ENCODE results near the gene CAMTA1.

The CAMTA1 gene

GRCh38 chr1:6924891-6925290 lies 139.6 kb downstream of the CAMTA1 start:
- TF ChIP-seq OSR1 (CRISPR knock-in tag; IDR thresholded peaks at IDR 0.05), result no peak
- TF ChIP-seq ESRRG (CRISPR knock-in tag; IDR thresholded peaks at IDR 0.05), result no peak
- no peak for TF ChIP-seq PPARA (CRISPR knock-in tag; IDR thresholded peaks at IDR 0.05; ENCODE audit: borderline replicate concordance)
- no peak for TF ChIP-seq TOX (CRISPR knock-in tag; IDR thresholded peaks at IDR 0.05; ENCODE audit: borderline replicate concordance)
- TF ChIP-seq ISL1 (CRISPR knock-in tag; IDR thresholded peaks at IDR 0.05), result no peak
- TF ChIP-seq CREB5 (CRISPR knock-in tag; IDR thresholded peaks at IDR 0.05; ENCODE audit: low read depth), result no peak
- TF ChIP-seq, protein P1, sequence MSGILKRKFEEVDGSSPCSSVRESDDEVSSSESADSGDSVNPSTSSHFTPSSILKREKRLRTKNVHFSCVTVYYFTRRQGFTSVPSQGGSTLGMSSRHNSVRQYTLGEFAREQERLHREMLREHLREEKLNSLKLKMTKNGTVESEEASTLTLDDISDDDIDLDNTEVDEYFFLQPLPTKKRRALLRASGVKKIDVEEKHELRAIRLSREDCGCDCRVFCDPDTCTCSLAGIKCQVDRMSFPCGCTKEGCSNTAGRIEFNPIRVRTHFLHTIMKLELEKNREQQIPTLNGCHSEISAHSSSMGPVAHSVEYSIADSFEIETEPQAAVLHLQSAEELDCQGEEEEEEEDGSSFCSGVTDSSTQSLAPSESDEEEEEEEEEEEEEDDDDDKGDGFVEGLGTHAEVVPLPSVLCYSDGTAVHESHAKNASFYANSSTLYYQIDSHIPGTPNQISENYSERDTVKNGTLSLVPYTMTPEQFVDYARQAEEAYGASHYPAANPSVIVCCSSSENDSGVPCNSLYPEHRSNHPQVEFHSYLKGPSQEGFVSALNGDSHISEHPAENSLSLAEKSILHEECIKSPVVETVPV (CRISPR knock-in tag; IDR thresholded peaks at IDR 0.05), result no peak
- TF ChIP-seq ZNF8 (CRISPR knock-in tag; IDR thresholded peaks at IDR 0.05), result no peak
- no peak for TF ChIP-seq ZFP3 (CRISPR knock-in tag; IDR thresholded peaks at IDR 0.05)
- TF ChIP-seq GLIS3 (CRISPR knock-in tag; IDR thresholded peaks at IDR 0.05), result no peak
- ATAC-seq, result no peak

- no peak for TF ChIP-seq ZFP3 (CRISPR knock-in tag; IDR thresholded peaks at IDR 0.05)
- TF ChIP-seq, protein P1 (CRISPR knock-in tag; IDR thresholded peaks at IDR 0.05), result no peak
- TF ChIP-seq ZFP30 (CRISPR knock-in tag; IDR thresholded peaks at IDR 0.05), result no peak
- no peak for TF ChIP-seq ESRRG (CRISPR knock-in tag; IDR thresholded peaks at IDR 0.05)
- TF ChIP-seq TCF4 (CRISPR knock-in tag; IDR thresholded peaks at IDR 0.05; ENCODE audit: borderline replicate concordance), result no peak
- no peak for TF ChIP-seq OSR1 (CRISPR knock-in tag; IDR thresholded peaks at IDR 0.05)
- TF ChIP-seq ZNF8 (CRISPR knock-in tag; IDR thresholded peaks at IDR 0.05), result no peak
- no peak for TF ChIP-seq ARNTL (CRISPR knock-in tag; IDR thresholded peaks at IDR 0.05; ENCODE audit: borderline replicate concordance, low read depth)
- TF ChIP-seq CREB5 (CRISPR knock-in tag; IDR thresholded peaks at IDR 0.05; ENCODE audit: low read depth), result no peak
- no peak for ATAC-seq
Measured at GRCh38 chr1:6927626-6928025, 142.4 kb downstream of the CAMTA1 start.

DNA sequence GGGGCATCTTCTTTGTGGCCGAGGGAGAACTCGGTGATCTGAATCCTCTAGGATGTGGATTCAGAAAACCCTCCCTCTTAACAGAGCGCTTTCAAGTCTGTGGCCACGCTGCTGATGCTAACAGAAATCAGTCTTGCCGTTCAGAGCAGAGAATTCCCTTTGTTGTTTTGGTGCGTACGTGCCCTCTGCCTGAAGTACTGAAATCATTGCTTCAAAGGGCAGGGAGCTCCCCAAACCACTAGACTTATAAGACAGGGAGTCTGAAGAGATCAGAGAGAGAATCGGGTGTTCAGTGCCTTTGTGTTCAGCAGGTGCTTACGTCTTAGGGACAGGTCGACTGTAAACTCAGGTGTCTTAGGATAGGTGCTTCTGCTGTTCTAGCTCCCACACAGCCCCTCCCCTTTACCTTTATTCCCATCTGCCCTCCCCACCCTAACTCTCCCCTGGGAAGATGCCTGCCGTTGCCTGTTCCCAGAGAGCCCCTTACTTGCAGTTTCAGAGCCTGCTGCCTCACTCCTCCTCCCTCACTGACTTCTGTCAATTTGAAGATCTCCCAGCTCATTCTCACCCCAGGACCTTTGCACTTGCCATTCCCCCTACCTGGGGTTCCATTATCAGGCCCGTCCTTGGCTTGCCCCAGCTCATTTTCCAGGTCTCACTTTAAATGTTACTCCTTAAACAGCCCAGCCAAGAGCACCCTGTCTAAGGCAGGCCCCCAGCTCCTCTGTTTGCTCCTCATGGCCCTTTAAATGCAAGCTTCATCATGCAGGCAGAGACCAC lies 143.0 kb downstream of the CAMTA1 start:
- ATAC-seq, result no peak

GRCh38 chr1:6930732-6931300 lies 145.6 kb downstream of the CAMTA1 start:
- ATAC-seq, result no peak
- TF ChIP-seq PATZ1 (CRISPR knock-in tag; IDR thresholded peaks at IDR 0.05; ENCODE audit: borderline replicate concordance) (no peak), BACH2 (CRISPR knock-in tag; IDR thresholded peaks at IDR 0.05; ENCODE audit: borderline replicate concordance) (no peak), CREB5 (CRISPR knock-in tag; IDR thresholded peaks at IDR 0.05; ENCODE audit: low read depth) (no peak), TCF4 (CRISPR knock-in tag; IDR thresholded peaks at IDR 0.05; ENCODE audit: borderline replicate concordance) (no peak), ZNF8 (CRISPR knock-in tag; IDR thresholded peaks at IDR 0.05) (no peak), PPARA (CRISPR knock-in tag; IDR thresholded peaks at IDR 0.05; ENCODE audit: borderline replicate concordance) (no peak), SNAI2 (CRISPR knock-in tag; IDR thresholded peaks at IDR 0.05) (no peak)
- TF ChIP-seq, protein P2, sequence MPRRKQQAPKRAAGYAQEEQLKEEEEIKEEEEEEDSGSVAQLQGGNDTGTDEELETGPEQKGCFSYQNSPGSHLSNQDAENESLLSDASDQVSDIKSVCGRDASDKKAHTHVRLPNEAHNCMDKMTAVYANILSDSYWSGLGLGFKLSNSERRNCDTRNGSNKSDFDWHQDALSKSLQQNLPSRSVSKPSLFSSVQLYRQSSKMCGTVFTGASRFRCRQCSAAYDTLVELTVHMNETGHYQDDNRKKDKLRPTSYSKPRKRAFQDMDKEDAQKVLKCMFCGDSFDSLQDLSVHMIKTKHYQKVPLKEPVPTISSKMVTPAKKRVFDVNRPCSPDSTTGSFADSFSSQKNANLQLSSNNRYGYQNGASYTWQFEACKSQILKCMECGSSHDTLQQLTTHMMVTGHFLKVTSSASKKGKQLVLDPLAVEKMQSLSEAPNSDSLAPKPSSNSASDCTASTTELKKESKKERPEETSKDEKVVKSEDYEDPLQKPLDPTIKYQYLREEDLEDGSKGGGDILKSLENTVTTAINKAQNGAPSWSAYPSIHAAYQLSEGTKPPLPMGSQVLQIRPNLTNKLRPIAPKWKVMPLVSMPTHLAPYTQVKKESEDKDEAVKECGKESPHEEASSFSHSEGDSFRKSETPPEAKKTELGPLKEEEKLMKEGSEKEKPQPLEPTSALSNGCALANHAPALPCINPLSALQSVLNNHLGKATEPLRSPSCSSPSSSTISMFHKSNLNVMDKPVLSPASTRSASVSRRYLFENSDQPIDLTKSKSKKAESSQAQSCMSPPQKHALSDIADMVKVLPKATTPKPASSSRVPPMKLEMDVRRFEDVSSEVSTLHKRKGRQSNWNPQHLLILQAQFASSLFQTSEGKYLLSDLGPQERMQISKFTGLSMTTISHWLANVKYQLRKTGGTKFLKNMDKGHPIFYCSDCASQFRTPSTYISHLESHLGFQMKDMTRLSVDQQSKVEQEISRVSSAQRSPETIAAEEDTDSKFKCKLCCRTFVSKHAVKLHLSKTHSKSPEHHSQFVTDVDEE (CRISPR knock-in tag; IDR thresholded peaks at IDR 0.05), result no peak

More for the DNA sequence above, 143.0 kb downstream of the CAMTA1 start:
- TF ChIP-seq POU6F1 (CRISPR knock-in tag; IDR thresholded peaks at IDR 0.05; ENCODE audit: borderline replicate concordance, low read depth), result no peak
- TF ChIP-seq ZNF8 (CRISPR knock-in tag; IDR thresholded peaks at IDR 0.05), result no peak
